ENCODE measurements around the gene CCDC142. TPM values are rescaled to one million over a fixed set of nuclear protein-coding genes. Genes with fewer than 3 reads are reported as not detected.

The CCDC142 gene, protein sequence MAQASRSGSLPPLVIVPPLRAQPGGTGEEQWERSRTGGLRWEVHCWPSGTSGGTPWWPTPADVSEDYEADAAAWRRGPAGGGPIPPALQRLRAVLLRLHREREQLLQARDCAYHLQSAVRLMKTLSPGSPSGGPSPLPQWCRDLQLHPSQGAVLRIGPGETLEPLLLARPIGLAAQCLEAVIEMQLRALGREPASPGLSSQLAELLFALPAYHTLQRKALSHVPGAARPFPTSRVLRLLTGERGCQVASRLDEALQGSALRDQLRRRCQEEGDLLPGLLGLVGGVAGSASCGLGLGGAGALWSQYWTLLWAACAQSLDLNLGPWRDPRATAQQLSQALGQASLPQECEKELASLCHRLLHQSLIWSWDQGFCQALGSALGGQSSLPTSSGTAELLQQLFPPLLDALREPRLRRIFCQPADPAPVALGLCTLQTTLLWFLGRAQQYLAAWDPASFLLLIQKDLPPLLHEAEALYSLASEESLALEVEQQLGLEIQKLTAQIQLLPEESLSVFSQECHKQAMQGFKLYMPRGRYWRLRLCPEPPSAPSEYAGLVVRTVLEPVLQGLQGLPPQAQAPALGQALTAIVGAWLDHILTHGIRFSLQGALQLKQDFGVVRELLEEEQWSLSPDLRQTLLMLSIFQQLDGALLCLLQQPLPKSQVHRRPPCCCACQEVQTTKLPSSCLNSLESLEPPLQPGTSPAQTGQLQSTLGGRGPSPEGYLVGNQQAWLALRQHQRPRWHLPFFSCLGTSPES
- total RNA-seq (10 to 100 TPM; 13.1 to 31.1 (median 23.4) TPM), polyA plus RNA-seq (1 to 10 TPM; 3.7 to 8.7 TPM)
- long read RNA-seq, donor 1, transcript CCDC142-202 (9 exons, 3,406 nt), result major isoform, 22 of 108 reads
- long read RNA-seq, donor 1, transcript CCDC142-203 (11 exons, 2,309 nt), result minor isoform, 5 of 108 reads
- long read RNA-seq, donor 1, partial matches to known transcripts, result 41 of 108 reads
- long read RNA-seq, donor 1, other reads (novel, unspliced or antisense), result 38 of 108 reads
- long read RNA-seq, donor 2, partial matches to known transcripts, result 0 of 1 reads
- long read RNA-seq, donor 2, other reads (novel, unspliced or antisense), result 0 of 1 reads
- long read RNA-seq, donor 3, partial matches to known transcripts, result 14 of 30 reads
- long read RNA-seq, donor 3, other reads (novel, unspliced or antisense), result 10 of 30 reads

DNA sequence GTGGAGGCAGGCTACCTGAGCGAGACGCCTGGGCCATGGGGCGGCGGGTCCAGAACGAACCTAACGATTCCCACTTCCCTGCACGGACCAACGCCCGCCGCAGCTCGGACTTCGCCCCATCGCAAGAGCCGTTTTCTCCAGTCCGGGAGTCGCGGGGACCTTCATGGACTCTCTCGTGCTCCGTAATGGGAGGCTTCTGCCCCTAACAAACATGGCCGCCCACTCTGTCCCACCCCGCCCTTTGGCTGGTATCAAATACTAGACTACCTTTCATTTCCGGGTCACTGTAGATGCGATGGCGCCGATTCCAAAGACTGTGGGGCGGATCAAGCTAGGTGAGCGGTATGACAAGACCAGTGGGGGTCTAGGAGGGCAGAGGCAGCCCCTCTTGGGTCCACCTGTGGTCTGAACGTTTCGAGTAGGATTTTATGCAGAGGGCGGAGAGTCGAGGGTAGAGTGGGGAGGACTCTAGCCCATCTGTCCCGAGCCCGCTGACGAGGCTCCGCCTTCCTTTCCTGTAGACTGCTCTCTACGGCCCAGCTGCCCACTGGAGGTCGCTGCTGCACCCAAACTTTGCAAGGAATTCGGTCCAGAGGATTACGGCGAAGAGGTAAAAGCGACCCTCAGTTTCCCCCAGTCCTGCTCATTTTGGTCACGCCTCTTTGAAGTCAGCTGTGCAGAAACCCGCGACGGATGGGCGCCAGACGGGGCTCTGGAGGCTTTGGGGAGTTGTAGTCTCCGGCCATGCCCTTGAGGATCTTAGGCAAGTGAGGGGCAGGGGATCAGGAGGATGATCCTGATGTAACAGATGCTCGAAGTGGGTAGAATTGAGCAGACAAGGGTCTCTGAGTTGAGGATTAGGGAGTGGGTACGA is at the start of gene CCDC142, which contains the start of gene TTC31:
TSS of gene CCDC142 (minus strand) at position 198 of the 874 bp plus-strand sequence. CDS start at position 37, 161 bp downstream.
TSS of gene TTC31 (plus strand) at position 281 of the 874 bp plus-strand sequence. CDS start at position 296, 15 bp downstream.
- Histone ChIP-seq H3K36me3 (no peaks in the 10 kb centered on the region), H3K27me3 (no peaks in the 10 kb centered on the region), H3K27ac (peak within 1 kb of the TSS; percentile 86 to 87), H3K4me3 (peak within 1 kb of the TSS; percentile 48), H3K9me3 (no peaks in the 10 kb centered on the region), H3K4me1 (ENCODE audit: insufficient read depth) (peaks cover 8% of the 10 kb centered on the region)
- TF ChIP-seq POLR2A (IDR thresholded peaks at IDR 0.05) (peak; percentile 53), EP300 (IDR thresholded peaks at IDR 0.05) (peak; percentile 24)
- TF ChIP-seq, protein P1, sequence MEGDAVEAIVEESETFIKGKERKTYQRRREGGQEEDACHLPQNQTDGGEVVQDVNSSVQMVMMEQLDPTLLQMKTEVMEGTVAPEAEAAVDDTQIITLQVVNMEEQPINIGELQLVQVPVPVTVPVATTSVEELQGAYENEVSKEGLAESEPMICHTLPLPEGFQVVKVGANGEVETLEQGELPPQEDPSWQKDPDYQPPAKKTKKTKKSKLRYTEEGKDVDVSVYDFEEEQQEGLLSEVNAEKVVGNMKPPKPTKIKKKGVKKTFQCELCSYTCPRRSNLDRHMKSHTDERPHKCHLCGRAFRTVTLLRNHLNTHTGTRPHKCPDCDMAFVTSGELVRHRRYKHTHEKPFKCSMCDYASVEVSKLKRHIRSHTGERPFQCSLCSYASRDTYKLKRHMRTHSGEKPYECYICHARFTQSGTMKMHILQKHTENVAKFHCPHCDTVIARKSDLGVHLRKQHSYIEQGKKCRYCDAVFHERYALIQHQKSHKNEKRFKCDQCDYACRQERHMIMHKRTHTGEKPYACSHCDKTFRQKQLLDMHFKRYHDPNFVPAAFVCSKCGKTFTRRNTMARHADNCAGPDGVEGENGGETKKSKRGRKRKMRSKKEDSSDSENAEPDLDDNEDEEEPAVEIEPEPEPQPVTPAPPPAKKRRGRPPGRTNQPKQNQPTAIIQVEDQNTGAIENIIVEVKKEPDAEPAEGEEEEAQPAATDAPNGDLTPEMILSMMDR (IDR thresholded peaks at IDR 0.05), result peak; percentile 76 to 87 (median 83)
- DNase-seq, result peak; percentile 94 to 97 (median 94)
- intact Hi-C loops (cut with DNase I), result loop anchor here in 2 of 4 donors (5.0 kb wide), 2 partner anchors 49 to 104 kb away; no protein-coding TSS in a partner anchor
- 0% methylated on average over 50 of the region's 50 CpGs for WGBS, 3 donors

DNA sequence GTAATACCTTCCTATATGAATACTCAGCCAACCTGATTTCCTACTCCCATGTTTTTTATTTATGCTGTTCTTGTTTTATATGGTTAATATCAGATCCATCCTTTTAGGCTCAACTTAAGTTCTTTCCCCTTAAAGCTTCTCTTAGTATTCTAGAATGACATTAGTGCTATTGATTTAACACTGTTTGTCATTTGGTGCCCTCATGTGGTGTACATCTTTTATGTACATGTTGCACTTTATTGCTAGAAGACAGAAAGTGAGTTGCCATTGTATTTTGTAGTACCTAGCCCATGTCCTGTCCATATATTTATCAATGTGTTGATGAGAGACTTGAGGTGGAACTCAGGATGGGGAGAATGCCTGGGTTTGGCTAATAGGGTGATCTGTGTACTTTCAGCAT is 49.4 kb upstream of the CCDC142 start:
- Histone ChIP-seq H3K9me3 (no peaks in the 10 kb centered on the region), H3K27me3 (no peaks in the 10 kb centered on the region), H3K27ac (no peak overlapping the region), H3K4me1 (ENCODE audit: insufficient read depth) (peaks cover 13% of the 10 kb centered on the region), H3K36me3 (no peaks in the 10 kb centered on the region), H3K4me3 (no peak overlapping the region)
- intact Hi-C loops (cut with DNase I), result loop anchor here in 1 of 4 donors (5.0 kb wide), 1 partner anchor 50 kb away; the partner anchor contains the start of genes CCDC142 and TTC31
- no peak for DNase-seq
- TF ChIP-seq, protein P1 (IDR thresholded peaks at IDR 0.05), result no peak
- TF ChIP-seq POLR2A (IDR thresholded peaks at IDR 0.05) (no peak), EP300 (IDR thresholded peaks at IDR 0.05) (no peak)

DNA sequence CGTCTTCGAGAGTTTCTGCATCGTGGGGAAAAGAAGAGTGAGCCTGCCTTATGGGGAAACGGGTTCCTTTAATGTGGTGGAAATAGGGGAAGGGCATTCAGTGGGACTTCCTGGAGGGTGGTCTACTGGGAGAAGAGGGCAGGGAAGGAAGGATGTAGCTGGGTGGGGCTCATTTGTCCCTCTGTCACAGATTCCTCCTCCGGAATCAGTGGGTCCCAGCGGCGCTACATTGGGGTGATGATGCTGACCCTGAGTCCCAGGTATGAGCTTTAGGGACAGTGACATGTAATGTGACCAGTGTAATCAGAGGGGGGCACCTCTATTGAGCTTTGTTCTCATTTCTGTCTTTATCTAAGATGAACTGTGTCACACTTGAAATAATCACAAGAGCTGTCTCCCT is 48.9 kb upstream of the CCDC142 start:
- Histone ChIP-seq H3K27ac (no peak overlapping the region), H3K4me3 (no peak overlapping the region), H3K9me3 (no peaks in the 10 kb centered on the region), H3K36me3 (no peaks in the 10 kb centered on the region), H3K27me3 (no peaks in the 10 kb centered on the region), H3K4me1 (ENCODE audit: insufficient read depth) (peaks cover 13% of the 10 kb centered on the region)
- DNase-seq, result no peak
- TF ChIP-seq EP300 (IDR thresholded peaks at IDR 0.05) (no peak), POLR2A (IDR thresholded peaks at IDR 0.05) (no peak)
- TF ChIP-seq, protein P1 (IDR thresholded peaks at IDR 0.05), result no peak
- WGBS, 3 donors, result 83 to 86% (median 84%) methylated on average over 7 of the region's 7 CpGs
- intact Hi-C loops (cut with DNase I), result loop anchor here in 1 of 4 donors (5.0 kb wide), 1 partner anchor 49 kb away; the partner anchor contains the start of genes CCDC142 and TTC31
